Retina (tissue), 1 donor: ENCODE data around the gene SIVA1.

Experiments used
- DNase-seq: peaks from one replicate; pipeline ENCODE4 v3.0.0-alpha.2; 2016

The SIVA1 gene

GRCh38 chr14:104798300-104799243 is 45.6 kb downstream of the SIVA1 start:
- DNase-seq: no peak

- DNase-seq: peak; percentile 67
Observed at GRCh38 chr14:104799244-104800014, 46.5 kb downstream of the SIVA1 start.

GRCh38 chr14:104800015-104800770 is 47.2 kb downstream of the SIVA1 start:
- peak; percentile 70 for DNase-seq

GRCh38 chr14:104800771-104801519 is 48.0 kb downstream of the SIVA1 start, which contains the start of gene ZBTB42:
Gene ZBTB42, plus strand, starts transcription at chr14:104801101. Its CDS starts 97 bp downstream, at chr14:104801198.
- DNase-seq: peak; percentile 77

- no peak for DNase-seq
Observed at GRCh38 chr14:104801520-104802393, 48.8 kb downstream of the SIVA1 start.

GRCh38 chr14:104802394-104803184 is 49.6 kb downstream of the SIVA1 start:
- no peak for DNase-seq

GRCh38 chr14:104803280-104803911 is 50.4 kb downstream of the SIVA1 start:
- DNase-seq: no peak

- DNase-seq: no peak
Observed at GRCh38 chr14:104803912-104804410, 51.0 kb downstream of the SIVA1 start.

GRCh38 chr14:104804481-104805325 is 51.8 kb downstream of the SIVA1 start:
- DNase-seq: no peak

- DNase-seq: no peak
Observed at GRCh38 chr14:104805326-104805678, 52.4 kb downstream of the SIVA1 start.

GRCh38 chr14:104805941-104806624 is 53.1 kb downstream of the SIVA1 start:
- DNase-seq: no peak

- DNase-seq: no peak
Observed at GRCh38 chr14:104806625-104807465, 53.9 kb downstream of the SIVA1 start.

- DNase-seq: no peak
Observed at GRCh38 chr14:104808456-104808855, 55.5 kb downstream of the SIVA1 start.
